ENCODE results near the gene NAA40.
"Not testable (repeated sequence)": the region's sequence is repeated elsewhere in the genome, so short reads cannot be mapped to it uniquely, and the experiment has no call there.

Gene NAA40

GRCh38 chr11:63939397-63939891 is 642 bp downstream of the NAA40 start:
- DNase-seq (ENCODE audit: low read depth in 2 of 2): no peak

DNA sequence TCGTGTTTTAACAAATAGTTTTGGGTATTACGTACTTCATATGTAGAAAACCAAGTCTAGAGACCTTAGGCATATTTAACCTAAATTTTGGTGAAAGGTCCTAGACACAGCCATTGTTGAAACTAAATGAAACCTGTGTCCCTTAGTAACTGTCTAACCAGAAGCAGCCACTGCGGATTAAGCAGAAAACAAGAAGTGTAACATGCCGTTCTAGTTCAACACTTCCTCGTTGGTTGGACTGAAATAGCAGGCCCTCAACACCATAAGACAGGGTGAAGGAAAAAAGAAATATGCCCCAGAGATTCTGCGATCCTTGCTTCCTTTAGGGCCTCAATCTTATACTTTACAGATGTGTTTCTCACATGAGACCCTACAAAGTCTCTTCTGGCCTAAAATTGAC is 2.0 kb downstream of the NAA40 start:
- no peak for DNase-seq (ENCODE audit: low read depth in 2 of 2)

DNA sequence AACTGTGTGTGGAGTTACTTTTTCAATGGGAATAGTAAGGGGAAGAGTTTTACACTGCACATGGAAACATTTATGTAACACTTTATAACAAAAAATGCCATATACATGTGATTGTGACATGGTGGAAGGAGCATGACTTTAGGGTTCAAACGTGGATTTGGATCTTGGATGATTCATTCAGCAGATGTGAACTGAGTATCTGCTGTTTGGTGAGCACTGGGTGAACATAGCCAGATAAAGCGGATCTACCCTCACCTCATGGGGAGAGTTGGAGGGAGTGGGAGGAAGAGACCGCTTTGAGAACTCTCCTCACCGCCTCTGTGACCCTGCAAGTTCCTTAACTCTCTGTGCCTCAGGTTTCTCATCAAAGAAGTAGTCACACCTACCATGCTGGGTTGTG is 3.1 kb downstream of the NAA40 start:
- DNase-seq (ENCODE audit: low read depth in 2 of 2): no peak

GRCh38 chr11:63942803-63943202 is 4.0 kb downstream of the NAA40 start:
- DNase-seq (ENCODE audit: low read depth in 2 of 2): no peak

DNA sequence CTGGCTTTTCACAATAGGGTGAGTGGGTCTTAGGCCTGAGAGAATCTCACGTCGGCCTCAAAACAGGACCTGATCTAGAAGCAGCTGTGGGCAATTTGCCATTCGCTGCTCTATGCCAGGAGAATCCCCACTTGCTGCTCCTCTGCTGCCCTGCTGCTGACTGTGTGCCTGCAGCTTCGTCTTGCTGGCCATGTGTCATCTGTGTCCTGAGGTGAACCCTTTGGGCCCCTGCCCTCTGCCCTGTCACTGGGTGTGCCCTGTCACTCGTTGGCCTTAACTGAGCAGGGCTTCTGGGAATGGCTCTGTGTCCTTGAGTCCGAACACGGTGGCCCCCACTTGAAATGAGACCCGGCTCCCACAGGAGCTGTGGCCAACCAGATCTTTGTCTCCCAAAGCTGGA is 6.2 kb downstream of the NAA40 start:
- DNase-seq (ENCODE audit: low read depth in 2 of 2): no peak

GRCh38 chr11:63945477-63946163 is 6.8 kb downstream of the NAA40 start:
- no peak for DNase-seq (ENCODE audit: low read depth in 2 of 2)

DNA sequence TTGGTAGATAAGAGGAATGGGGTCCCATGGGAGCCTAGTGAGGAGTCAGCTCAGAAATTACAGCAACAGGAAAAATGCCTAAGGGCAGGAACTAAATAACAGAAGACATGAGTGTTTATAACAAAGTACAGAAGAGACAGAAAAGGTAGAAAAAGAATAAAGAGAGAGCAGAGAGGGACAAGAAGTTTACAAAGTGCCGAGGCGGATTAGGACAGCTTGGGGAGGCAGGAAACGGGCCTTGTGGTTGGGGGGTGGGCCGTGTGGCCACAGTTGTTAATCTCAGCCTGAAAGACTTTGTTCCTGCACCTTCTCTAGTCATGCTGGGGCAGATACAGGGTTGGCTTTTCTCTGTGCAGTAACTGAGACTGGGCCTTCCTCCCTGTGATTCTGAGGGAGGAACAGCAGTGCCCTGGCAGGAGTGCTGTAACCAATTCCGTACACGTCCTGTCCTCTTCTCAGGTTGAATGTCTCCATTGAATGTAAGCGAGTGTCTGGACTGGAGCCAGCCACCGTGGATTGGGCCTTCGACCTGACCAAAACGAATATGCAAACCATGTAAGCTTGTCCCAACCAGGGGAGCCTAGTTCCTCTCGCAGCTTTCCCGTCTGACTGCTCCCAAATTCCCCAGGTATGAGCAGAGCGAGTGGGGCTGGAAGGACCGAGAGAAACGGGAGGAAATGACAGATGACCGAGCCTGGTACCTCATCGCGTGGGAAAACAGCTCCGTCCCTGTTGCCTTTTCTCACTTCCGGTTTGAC is 13.2 kb downstream of the NAA40 start:
- peak in 1 of 2 donors; percentile 13 for DNase-seq (ENCODE audit: low read depth in 2 of 2)

DNA sequence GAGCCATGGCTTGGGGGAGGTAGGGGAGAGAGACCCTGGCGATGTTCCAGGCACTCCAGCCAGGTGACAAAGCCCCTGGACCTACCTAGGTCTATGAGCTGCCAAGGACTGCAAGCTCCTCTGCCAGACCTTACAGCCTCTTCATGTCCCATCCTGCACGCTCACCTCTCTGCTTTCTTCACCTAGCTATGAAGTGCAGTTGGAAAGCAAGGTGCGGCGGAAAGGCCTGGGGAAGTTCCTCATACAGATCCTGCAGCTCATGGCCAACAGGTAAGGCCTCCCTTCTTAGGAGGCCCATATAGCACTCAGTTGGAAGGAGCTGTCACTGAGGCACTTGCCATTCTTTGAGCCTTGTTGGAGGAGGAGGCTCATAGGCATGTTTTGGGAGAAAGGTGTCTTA is 13.8 kb downstream of the NAA40 start:
- DNase-seq (ENCODE audit: low read depth in 2 of 2): no peak

GRCh38 chr11:63958008-63958407 is 19.2 kb downstream of the NAA40 start:
- DNase-seq (ENCODE audit: low read depth in 2 of 2): no peak

- DNase-seq (ENCODE audit: low read depth in 2 of 2): no peak
These were observed 23.0 kb downstream of the NAA40 start for GRCh38 chr11:63961608-63962412.

DNA sequence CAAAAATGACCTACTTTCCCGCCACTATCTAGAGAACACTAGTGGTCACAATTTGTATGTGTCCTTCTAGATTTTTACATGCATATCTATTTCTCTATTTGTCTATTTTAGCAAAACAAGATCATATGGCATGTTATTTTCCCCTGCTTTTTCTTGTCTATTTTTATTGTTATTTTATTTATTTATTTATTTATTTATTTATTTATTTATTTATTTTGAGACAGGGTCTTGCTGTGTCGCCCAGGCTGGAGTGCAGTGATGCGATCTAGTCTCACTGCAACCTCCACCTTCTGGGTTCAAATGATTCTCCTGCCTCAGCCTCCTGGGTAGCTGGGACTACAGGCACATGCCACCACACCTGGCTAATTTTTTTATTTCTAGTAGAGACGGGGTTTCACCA is 25.1 kb downstream of the NAA40 start:
- DNase-seq (ENCODE audit: low read depth in 2 of 2): not testable (repeated sequence)

GRCh38 chr11:63966444-63966843 is 27.6 kb downstream of the NAA40 start:
- no peak for DNase-seq (ENCODE audit: low read depth in 2 of 2)

GRCh38 chr11:63969461-63969860 is 30.7 kb downstream of the NAA40 start:
- DNase-seq (ENCODE audit: low read depth in 2 of 2): no peak

GRCh38 chr11:63970902-63971301 is 32.1 kb downstream of the NAA40 start:
- no peak for DNase-seq (ENCODE audit: low read depth in 2 of 2)

- not testable (repeated sequence) for DNase-seq (ENCODE audit: low read depth in 2 of 2)
These were observed 35.1 kb downstream of the NAA40 start for GRCh38 chr11:63973912-63974258.

- DNase-seq (ENCODE audit: low read depth in 2 of 2): peak; percentile 87 to 96
These were observed 35.7 kb downstream of the NAA40 start, which contains the start of gene COX8A for GRCh38 chr11:63974259-63975143. TSS of gene COX8A (plus strand) at chr11:63974620. CDS start at chr11:63974681, 61 bp downstream.

DNA sequence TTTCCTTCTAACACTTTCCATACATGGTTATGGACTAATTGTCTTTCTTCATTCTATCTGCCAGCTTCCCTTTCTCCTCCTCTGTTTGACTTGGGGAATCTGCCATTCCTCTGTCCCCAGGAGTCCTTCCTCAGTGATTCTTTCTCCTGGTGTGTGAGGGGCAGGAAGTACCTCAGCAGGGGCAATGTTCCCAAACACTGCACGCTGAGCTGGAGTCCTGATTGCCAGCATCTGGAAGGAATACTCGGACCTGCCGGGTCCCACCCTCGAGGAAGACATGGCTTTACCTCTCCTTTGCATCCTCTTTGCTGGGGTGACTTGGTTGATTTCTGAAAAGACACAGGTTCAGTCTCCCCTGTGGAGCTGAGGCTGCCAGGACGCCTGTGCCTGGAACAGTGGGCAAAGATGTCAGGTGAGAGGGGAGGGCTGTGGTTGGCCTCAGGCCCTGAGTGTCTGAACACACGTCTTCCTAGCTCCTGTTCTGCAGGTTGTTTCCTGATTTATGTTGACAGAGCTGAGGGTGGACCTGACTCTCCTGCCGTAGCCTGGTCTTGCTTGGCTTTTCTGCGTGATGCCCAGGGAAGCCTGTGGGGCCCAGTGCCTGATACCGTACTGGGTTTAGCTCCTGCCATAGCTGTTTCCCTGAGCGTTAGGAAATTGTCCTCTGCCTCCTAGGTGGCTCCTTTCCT is 39.9 kb downstream of the NAA40 start:
- no peak for DNase-seq (ENCODE audit: low read depth in 2 of 2)

GRCh38 chr11:63979426-63979825 is 40.6 kb downstream of the NAA40 start:
- no peak for DNase-seq (ENCODE audit: low read depth in 2 of 2)

GRCh38 chr11:63985812-63986155 is 47.0 kb downstream of the NAA40 start:
- DNase-seq (ENCODE audit: low read depth in 2 of 2): peak; percentile 27 to 46

- peak; percentile 77 to 80 for DNase-seq (ENCODE audit: low read depth in 2 of 2)
These were observed 47.5 kb downstream of the NAA40 start, which contains the start of gene OTUB1 for GRCh38 chr11:63986156-63986931. TSS of gene OTUB1 (plus strand) at chr11:63986438. CDS start at chr11:63986457, 19 bp downstream.

Measured in stimulated activated CD8-positive, alpha-beta memory T cell treated with anti-CD3 and anti-CD28 coated beads, Interleukin-15, amount 100 ng/mL, for 4 hours (primary cell).